Bronchial epithelial cell (primary cell): ENCODE data around the gene PCAT7. TPM values are rescaled to one million over a fixed set of nuclear protein-coding genes. Genes with fewer than 3 reads are reported as not detected.
"Not testable (repeated sequence)": the region's sequence is repeated elsewhere in the genome, so short reads cannot be mapped to it uniquely, and the experiment has no call there.

ENCODE experiments used
- DNase-seq: peaks from one replicate; pipeline ENCODE4 v3.0.0-alpha.2; 2010; ENCODE audit warnings: low read depth
- FAIRE-seq: peaks from 2 replicates; lab custom pipeline; 2011; peaks lifted over from hg19 to GRCh38; lab: Jason Lieb, UNC
- H3K27me3 ChIP-seq: 2 replicates; pipeline ENCODE4 v1.5.1; 2011; ENCODE audit warnings: low read length; ENCODE audit not compliant: control insufficient read depth, insufficient read depth
- H3K36me3 ChIP-seq: 2 replicates; pipeline ENCODE4 v1.5.1; 2011; ENCODE audit warnings: low read length; ENCODE audit not compliant: control insufficient read depth, insufficient read depth
- H3K4me3 ChIP-seq: 2 replicates; pipeline ENCODE4 v1.5.1; 2011; ENCODE audit warnings: mild to moderate bottlenecking, low read depth, low read length, control low read depth
- CTCF ChIP-seq: IDR thresholded peaks from 2 replicates; pipeline ENCODE4 v1.5.1; 2011; ENCODE audit warnings: mild to moderate bottlenecking, moderate library complexity, low read length, control low read depth, inconsistent platforms; ENCODE audit not compliant: insufficient read depth, severe bottlenecking
- total RNA-seq: library from RNA; depleted of rRNA; stranded (reverse); fragments of >200 nt; gene quantifications from 2 replicates; pipeline ENCODE4 v1.2.1, GENCODE V29; 2014

PCAT7 gene
- total RNA-seq, 1 donor from 2014 or later, result not detected

GRCh38 chr9:94591876-94592275, 37.0 kb downstream of the PCAT7 start:
- peaks cover 1% of the 10 kb centered on the region for H3K27me3 ChIP-seq
- TF ChIP-seq CTCF, result no peak
- H3K36me3 ChIP-seq, result no peaks in the 10 kb centered on the region
- DNase-seq (no peak), FAIRE-seq (no peak)
- no peak overlapping the region for H3K4me3 ChIP-seq

GRCh38 chr9:94592683-94593082, 37.8 kb downstream of the PCAT7 start:
- H3K36me3 ChIP-seq, H3K4me3 ChIP-seq, DNase-seq, H3K27me3 ChIP-seq, FAIRE-seq: not testable (repeated sequence)

- no peak for TF ChIP-seq CTCF
- no peak within 1 kb of the TSS for H3K4me3 ChIP-seq
- H3K27me3 ChIP-seq, result peaks cover 1% of the 10 kb centered on the region
- FAIRE-seq, result no peak
- DNase-seq, result no peak
- no peaks in the 10 kb centered on the region for H3K36me3 ChIP-seq
Measured at GRCh38 chr9:94593459-94594345, 38.8 kb downstream of the PCAT7 start, which contains the start of gene FBP2. FBP2 (minus strand) TSS chr9:94593824; CDS start chr9:94593726, 98 bp downstream.

- H3K27me3 ChIP-seq, result peaks cover 1% of the 10 kb centered on the region
- no peak overlapping the region for H3K4me3 ChIP-seq
- no peak for TF ChIP-seq CTCF
- DNase-seq (no peak), FAIRE-seq (no peak)
- H3K36me3 ChIP-seq, result no peaks in the 10 kb centered on the region
Measured at GRCh38 chr9:94599102-94599501, 44.2 kb downstream of the PCAT7 start.

- peaks cover 1% of the 10 kb centered on the region for H3K27me3 ChIP-seq
- no peak overlapping the region for H3K4me3 ChIP-seq
- DNase-seq (no peak), FAIRE-seq (no peak)
- no peaks in the 10 kb centered on the region for H3K36me3 ChIP-seq
- TF ChIP-seq CTCF, result no peak
Measured at GRCh38 chr9:94600258-94600657, 45.4 kb downstream of the PCAT7 start.

- Histone ChIP-seq H3K36me3 (no peaks in the 10 kb centered on the region), H3K4me3 (no peak overlapping the region), H3K27me3 (peaks cover 1% of the 10 kb centered on the region)
- no peak for FAIRE-seq
- DNase-seq, result no peak
- TF ChIP-seq CTCF, result no peak
Measured at GRCh38 chr9:94600715-94601114, 45.8 kb downstream of the PCAT7 start.
